OCI-LY3 (cell line): Measurements from ENCODE around the gene DHX29.
A peak's percentile ranks its signal among the peaks of the same experiment; 100 is the strongest.

Experiments used
- H2AFZ ChIP-seq: fragments of 200-600, 300-600 bp; shearing (Covaris generic); 2 replicates; pipeline ENCODE4 v1.6.0; 2014; ENCODE audit warnings: antibody characterized with exemption, low read depth, low read length
- H3K27ac ChIP-seq: fragments of 200-600, 300-600 bp; sonication (generic); 2 replicates; pipeline ENCODE4 v1.5.1; 2014; ENCODE audit warnings: mild to moderate bottlenecking, low read length, moderate library complexity, mixed read lengths
- H3K27me3 ChIP-seq: fragments of 200-600, 300-600 bp; sonication (generic); 2 replicates; pipeline ENCODE4 v1.6.1; 2014; ENCODE audit warnings: low read depth, low read length, mixed read lengths
- H3K36me3 ChIP-seq: fragments of 200-600, 300-600 bp; sonication (generic); replicated peaks from 2 replicates; pipeline ENCODE3; 2014; ENCODE audit warnings: low read depth, low read length, mixed read lengths
- H3K4me1 ChIP-seq: fragments of 300-600, 200-600 bp; sonication (generic); 2 replicates; pipeline ENCODE4 v1.6.1; 2014; ENCODE audit warnings: low read length, mixed read lengths
- H3K4me2 ChIP-seq: fragments of 200-600, 300-600 bp; sonication (generic); 2 replicates; pipeline ENCODE4 v1.6.1; 2014; ENCODE audit warnings: low read length, mixed read lengths
- H3K4me3 ChIP-seq: fragments of 300-600, 200-600 bp; sonication (generic); 2 replicates; pipeline ENCODE4 v1.5.1; 2014; ENCODE audit warnings: antibody characterized with exemption, mild to moderate bottlenecking, low read length, moderate library complexity
- H3K79me2 ChIP-seq: fragments of 300-600, 200-600 bp; shearing (Covaris generic); 2 replicates; pipeline ENCODE4 v1.6.1; 2014; ENCODE audit warnings: mild to moderate bottlenecking, low read length, mixed read lengths
- H3K9ac ChIP-seq: fragments of 300-600, 200-600 bp; shearing (Covaris generic); 2 replicates; pipeline ENCODE4 v1.6.0; 2014; ENCODE audit warnings: mild to moderate bottlenecking, low read length, moderate library complexity
- H3K9me3 ChIP-seq: fragments of 200-600, 300-600 bp; shearing (Covaris generic); 2 replicates; pipeline ENCODE4 v1.6.1; 2014; ENCODE audit warnings: low read length, mixed read lengths; ENCODE audit not compliant: insufficient read depth
- H4K20me1 ChIP-seq: fragments of 200-600, 300-600 bp; sonication (generic); 2 replicates; pipeline ENCODE4 v1.6.1; 2016; ENCODE audit warnings: low read length, mixed read lengths; ENCODE audit not compliant: insufficient read depth
- EZH2phosphoT487 ChIP-seq: fragments of 200-600 bp; shearing (Covaris generic); IDR thresholded peaks from 2 replicates; pipeline ENCODE4 v1.6.1; 2018; ENCODE audit warnings: antibody characterized with exemption, mixed run types, low read depth
- TF ChIP-seq, protein P1 (sequence below): fragments of 200-600, 300-600 bp; sonication (generic); IDR thresholded peaks from 2 replicates; pipeline ENCODE4 v1.5.1; 2014; ENCODE audit warnings: antibody characterized with exemption, low read length, low read depth

The DHX29 gene

DNA sequence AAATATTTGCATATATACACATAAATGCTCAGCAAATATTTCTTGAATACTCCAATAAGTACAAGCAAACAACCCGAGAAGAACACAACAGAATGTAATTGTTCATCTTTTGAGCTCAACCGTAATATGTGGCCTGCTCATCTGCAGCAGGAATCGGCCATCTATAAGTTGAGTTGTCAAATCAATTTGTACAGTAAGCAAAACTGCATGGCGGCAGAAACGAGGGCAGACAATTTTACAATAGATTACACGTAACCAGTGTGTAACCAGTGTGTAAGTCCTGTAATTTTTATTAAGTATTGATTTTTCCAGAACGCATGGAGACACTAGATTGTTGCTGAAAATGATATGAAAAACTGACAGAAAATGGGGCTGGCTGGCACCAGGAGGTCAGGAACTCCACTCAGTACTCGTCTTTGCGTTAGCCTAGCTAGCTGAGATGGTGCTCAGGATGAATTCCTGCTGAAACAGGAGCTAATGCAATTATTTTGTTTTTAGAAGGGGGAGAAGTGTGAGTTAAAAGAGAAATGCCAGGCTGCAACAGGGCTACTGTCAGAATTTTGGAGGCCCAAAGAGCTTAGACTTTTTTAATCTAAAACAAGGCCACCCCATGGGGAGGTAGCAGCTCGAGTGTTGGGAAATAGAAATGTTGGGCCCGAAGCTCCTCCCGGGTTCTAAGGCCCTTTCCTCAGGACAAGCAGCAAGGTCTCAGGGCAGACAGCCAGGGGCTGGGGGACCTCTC is 682 bp downstream of the DHX29 start:
- Histone ChIP-seq H4K20me1 (peaks cover 18% of the 10 kb centered on the region), H3K27me3 (no peaks in the 10 kb centered on the region), H3K36me3 (peaks cover 30% of the 10 kb centered on the region), H3K4me1 (peaks cover 38% of the 10 kb centered on the region), H3K9ac (peak overlapping the region; percentile 97), H3K4me2 (peak overlapping the region; percentile 95), H3K79me2 (peaks cover 93% of the 10 kb centered on the region), H3K27ac (peak overlapping the region; percentile 65), H3K4me3 (peak overlapping the region; percentile 94), H3K9me3 (0 out of 2 replicates have a peak, but pooled peaks cover 4% of the 10 kb centered on the region), H2AFZ (peak overlapping the region; percentile 99; the same call in 1 of the 2 replicates)
- TF ChIP-seq EZH2phosphoT487, result no peak
- TF ChIP-seq, protein P1, sequence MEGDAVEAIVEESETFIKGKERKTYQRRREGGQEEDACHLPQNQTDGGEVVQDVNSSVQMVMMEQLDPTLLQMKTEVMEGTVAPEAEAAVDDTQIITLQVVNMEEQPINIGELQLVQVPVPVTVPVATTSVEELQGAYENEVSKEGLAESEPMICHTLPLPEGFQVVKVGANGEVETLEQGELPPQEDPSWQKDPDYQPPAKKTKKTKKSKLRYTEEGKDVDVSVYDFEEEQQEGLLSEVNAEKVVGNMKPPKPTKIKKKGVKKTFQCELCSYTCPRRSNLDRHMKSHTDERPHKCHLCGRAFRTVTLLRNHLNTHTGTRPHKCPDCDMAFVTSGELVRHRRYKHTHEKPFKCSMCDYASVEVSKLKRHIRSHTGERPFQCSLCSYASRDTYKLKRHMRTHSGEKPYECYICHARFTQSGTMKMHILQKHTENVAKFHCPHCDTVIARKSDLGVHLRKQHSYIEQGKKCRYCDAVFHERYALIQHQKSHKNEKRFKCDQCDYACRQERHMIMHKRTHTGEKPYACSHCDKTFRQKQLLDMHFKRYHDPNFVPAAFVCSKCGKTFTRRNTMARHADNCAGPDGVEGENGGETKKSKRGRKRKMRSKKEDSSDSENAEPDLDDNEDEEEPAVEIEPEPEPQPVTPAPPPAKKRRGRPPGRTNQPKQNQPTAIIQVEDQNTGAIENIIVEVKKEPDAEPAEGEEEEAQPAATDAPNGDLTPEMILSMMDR, result no peak

DNA sequence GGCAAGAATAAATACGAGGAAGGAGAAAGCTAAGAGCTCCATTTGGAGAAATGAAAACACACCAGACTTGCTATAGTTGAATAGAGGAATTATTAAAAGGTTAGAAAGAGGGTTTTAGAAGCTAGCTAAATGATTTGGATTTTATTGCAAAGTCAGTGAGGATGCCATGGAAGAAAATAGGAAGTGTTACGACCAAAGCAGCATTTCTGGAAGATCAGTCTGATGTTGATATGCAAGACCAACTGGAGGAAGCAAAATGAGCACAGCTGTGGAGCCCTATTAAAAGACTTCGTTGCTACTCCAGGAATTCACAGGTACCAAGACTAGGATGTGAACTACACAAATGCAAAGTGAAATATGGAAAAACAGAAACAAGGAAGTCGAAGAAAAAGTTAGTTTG is 2.1 kb downstream of the DHX29 start:
- no peak overlapping the region for H3K4me3 ChIP-seq
- peaks cover 86% of the 10 kb centered on the region for H3K79me2 ChIP-seq
- TF ChIP-seq EZH2phosphoT487, result no peak
- TF ChIP-seq, protein P1, result no peak
- H3K27me3 ChIP-seq, result no peaks in the 10 kb centered on the region
- peak overlapping the region; percentile 95; the same call in 1 of the 2 replicates for H3K4me2 ChIP-seq
- no peak overlapping the region for H3K9ac ChIP-seq
- 0 out of 2 replicates have a peak, but pooled peaks cover 9% of the 10 kb centered on the region for H3K9me3 ChIP-seq
- peaks cover 38% of the 10 kb centered on the region for H3K4me1 ChIP-seq
- H3K27ac ChIP-seq, result no peak overlapping the region
- H4K20me1 ChIP-seq, result peaks cover 10% of the 10 kb centered on the region; the same call in 1 of the 2 replicates
- H2AFZ ChIP-seq, result no peak overlapping the region
- H3K36me3 ChIP-seq, result peaks cover 34% of the 10 kb centered on the region

DNA sequence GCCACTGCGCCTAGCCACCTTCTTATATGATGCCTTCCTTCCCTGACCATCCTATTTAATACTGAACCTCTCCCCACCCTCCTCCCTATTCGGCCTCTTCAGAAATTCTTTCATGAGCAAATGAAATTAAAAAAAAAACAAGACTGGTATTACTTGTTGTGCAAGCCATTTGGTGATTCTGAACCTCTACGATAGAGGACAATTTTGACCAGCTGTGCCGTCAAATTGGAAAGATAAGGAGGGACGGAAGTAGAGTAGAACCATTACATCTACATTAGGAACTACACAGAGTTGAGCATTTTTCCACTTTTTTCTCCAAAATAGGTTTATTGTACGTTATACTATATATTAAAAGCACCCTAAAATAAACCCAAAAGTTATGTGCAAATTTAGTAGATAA is 2.9 kb downstream of the DHX29 start:
- H2AFZ ChIP-seq, result no peak overlapping the region
- peaks cover 78% of the 10 kb centered on the region for H3K79me2 ChIP-seq
- H3K27me3 ChIP-seq, result no peaks in the 10 kb centered on the region
- H4K20me1 ChIP-seq, result peaks cover 7% of the 10 kb centered on the region; the same call in 1 of the 2 replicates
- H3K9me3 ChIP-seq, result 0 out of 2 replicates have a peak, but pooled peaks cover 9% of the 10 kb centered on the region
- H3K4me1 ChIP-seq, result peaks cover 32% of the 10 kb centered on the region
- no peak overlapping the region for H3K9ac ChIP-seq
- no peak overlapping the region for H3K4me3 ChIP-seq
- H3K27ac ChIP-seq, result no peak overlapping the region
- H3K36me3 ChIP-seq, result peaks cover 34% of the 10 kb centered on the region
- TF ChIP-seq, protein P1, result no peak
- TF ChIP-seq EZH2phosphoT487, result no peak
- no peak overlapping the region for H3K4me2 ChIP-seq

DNA sequence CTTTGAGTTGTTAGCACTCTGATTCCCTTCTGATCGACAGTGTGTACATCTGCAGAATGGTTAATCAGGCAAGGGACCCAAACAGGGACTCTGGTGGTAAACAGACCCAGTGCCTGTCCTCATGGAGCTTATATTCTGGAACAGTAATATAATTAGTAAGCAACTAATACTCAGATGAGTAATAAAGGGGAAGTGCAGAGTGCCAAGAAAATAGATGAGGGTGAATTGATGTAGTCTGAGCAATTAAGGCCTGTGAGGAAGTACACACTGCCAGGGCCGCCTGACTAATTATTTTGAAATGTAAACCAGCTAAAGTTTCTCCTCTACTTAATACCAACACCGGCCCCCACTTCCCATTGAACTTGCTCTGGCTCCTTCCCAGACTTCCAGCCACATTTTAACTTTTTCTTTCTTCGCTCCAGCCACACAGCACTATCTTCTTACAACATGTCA is 4.2 kb downstream of the DHX29 start:
- Histone ChIP-seq H3K4me1 (peaks cover 24% of the 10 kb centered on the region), H2AFZ (no peak overlapping the region), H3K4me3 (no peak overlapping the region), H3K9me3 (0 out of 2 replicates have a peak, but pooled peaks cover 9% of the 10 kb centered on the region), H3K36me3 (peaks cover 34% of the 10 kb centered on the region), H3K9ac (no peak overlapping the region), H3K27me3 (no peaks in the 10 kb centered on the region), H3K27ac (peak overlapping the region; percentile 59), H4K20me1 (no peaks in the 10 kb centered on the region), H3K79me2 (peaks cover 65% of the 10 kb centered on the region), H3K4me2 (peak overlapping the region; percentile 28; the same call in 1 of the 2 replicates)
- no peak for TF ChIP-seq EZH2phosphoT487
- TF ChIP-seq, protein P1, result no peak
